G401.6 (cell line): ENCODE measurements around the gene TAF1.
"Not testable (repeated sequence)": the region's sequence is repeated elsewhere in the genome, so short reads cannot be mapped to it uniquely, and the experiment has no call there.

Source experiments
- FAIRE-seq: peaks from 2 replicates; lab custom pipeline; 2012; peaks lifted over from hg19 to GRCh38; lab: Jason Lieb, UNC

The TAF1 gene, protein sequence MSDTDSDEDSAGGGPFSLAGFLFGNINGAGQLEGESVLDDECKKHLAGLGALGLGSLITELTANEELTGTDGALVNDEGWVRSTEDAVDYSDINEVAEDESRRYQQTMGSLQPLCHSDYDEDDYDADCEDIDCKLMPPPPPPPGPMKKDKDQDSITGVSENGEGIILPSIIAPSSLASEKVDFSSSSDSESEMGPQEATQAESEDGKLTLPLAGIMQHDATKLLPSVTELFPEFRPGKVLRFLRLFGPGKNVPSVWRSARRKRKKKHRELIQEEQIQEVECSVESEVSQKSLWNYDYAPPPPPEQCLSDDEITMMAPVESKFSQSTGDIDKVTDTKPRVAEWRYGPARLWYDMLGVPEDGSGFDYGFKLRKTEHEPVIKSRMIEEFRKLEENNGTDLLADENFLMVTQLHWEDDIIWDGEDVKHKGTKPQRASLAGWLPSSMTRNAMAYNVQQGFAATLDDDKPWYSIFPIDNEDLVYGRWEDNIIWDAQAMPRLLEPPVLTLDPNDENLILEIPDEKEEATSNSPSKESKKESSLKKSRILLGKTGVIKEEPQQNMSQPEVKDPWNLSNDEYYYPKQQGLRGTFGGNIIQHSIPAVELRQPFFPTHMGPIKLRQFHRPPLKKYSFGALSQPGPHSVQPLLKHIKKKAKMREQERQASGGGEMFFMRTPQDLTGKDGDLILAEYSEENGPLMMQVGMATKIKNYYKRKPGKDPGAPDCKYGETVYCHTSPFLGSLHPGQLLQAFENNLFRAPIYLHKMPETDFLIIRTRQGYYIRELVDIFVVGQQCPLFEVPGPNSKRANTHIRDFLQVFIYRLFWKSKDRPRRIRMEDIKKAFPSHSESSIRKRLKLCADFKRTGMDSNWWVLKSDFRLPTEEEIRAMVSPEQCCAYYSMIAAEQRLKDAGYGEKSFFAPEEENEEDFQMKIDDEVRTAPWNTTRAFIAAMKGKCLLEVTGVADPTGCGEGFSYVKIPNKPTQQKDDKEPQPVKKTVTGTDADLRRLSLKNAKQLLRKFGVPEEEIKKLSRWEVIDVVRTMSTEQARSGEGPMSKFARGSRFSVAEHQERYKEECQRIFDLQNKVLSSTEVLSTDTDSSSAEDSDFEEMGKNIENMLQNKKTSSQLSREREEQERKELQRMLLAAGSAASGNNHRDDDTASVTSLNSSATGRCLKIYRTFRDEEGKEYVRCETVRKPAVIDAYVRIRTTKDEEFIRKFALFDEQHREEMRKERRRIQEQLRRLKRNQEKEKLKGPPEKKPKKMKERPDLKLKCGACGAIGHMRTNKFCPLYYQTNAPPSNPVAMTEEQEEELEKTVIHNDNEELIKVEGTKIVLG (N-terminal part only)

DNA sequence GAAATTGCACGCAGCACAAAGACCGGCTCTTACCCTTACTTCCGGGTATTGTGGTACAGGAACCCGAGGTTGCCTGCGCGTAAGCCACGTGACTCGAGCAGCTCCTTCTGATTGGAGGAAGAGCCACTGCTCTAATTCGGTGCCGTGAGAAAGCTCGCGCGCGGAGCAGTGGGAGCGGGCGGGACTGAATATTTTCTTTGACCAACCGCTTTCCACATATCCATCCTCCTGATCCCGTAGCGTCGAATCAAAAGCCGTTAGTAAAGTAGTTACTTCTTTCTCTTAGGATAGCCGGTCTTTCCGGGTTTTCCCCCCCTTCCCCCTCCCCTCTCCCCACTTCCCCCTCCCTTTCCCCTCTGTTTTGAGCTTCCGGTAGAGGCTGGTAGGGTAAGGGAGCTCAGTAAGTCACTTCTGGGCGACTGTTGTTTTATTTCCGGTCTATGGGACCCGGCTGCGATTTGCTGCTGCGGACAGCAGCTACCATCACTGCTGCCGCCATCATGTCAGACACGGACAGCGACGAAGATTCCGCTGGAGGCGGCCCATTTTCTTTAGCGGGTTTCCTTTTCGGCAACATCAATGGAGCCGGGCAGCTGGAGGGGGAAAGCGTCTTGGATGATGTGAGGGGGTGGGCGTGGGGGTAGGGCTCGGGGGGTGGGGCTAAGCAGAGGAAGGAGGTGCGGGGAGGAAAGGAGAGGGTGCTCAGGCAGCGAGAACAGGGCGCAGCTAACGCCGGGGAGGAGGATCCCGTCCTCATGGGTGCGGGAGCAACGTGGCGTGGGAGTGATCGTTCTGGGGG, at the start of gene TAF1:
TSS of gene TAF1 (plus strand) at position 483 of the 799 bp plus-strand sequence. CDS start at position 501, 18 bp downstream.
- peak; percentile 98 for FAIRE-seq

DNA sequence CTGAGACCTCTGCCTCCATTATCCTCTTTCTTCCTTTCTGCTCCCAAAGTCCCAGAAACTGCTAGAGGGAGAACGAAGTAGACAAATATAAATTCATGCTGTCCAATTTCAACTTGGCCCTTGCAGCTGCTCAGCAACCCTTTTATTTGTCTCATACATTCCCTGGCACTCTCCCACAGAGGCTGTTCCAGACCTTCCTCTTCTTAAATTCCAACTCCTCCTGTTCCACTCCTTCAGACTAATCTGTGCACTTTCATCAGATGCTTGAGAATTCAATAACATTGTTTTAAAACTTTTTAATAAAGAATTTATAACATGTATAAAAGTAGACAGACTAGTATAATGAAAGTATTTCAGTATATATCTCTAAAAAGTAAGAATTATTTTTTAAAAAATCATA, 49.2 kb upstream of the TAF1 start:
- not testable (repeated sequence) for FAIRE-seq

GRCh38 chrX:71320126-71320525, 46.0 kb upstream of the TAF1 start:
- no peak for FAIRE-seq

DNA sequence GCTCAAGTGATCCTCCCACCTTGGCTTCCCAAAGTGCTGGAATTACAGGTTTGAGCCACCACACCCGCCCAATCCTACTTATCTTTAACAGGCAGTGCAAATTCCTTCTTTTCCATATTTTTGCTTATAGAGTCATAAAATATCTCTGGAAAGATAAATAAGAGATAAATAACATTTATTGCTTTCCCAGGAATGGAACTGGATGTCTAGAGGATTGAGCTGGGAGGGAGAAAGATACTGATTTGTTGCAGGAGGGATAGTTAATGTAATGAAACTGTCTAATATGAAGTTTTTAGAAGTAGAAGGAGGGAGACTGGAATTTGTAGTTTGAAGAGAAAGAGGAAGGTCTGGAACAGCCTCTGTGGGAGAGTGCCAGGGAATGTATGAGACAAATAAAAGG, 44.4 kb upstream of the TAF1 start:
- no peak for FAIRE-seq

DNA sequence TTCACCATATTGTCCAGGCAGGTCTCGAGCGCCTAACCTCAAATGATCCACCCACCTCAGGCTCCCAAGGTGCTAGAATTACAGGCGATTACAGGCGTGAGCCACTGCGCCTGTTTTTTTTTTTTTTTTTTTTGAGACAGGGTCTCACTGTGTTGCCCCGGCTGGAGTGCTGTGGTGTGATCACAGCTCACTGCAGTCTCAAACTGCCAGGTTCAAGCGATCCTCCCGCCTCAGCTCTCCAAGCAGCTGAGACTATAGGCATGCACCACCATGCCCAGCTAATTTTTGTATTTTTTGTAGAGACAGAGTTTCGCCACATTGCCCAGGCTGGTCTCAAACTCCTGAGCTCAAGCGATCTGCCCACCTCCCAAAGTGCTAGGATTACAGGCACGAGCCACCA, 41.7 kb upstream of the TAF1 start:
- not testable (repeated sequence) for FAIRE-seq

DNA sequence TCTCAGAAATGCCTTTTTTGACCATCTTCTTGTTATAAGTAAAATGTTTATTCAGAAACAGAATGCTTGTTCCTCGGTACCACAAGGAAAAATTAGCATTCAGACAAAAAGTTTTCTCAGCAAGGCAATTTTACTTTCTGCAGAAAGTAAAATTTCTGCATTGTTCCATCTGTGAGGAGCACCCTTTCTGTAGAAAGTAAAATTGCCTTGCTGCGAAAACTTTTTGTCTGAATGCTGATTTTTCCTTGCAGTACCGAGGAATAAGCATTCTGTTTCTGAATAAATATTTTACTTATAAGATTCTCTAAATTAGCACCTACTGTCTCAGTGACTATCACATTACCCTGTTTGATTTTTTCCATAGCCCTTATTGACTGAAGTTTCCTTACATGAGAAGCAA, 39.8 kb upstream of the TAF1 start:
- no peak for FAIRE-seq

GRCh38 chrX:71349151-71349665, 16.9 kb upstream of the TAF1 start:
- not testable (repeated sequence) for FAIRE-seq

DNA sequence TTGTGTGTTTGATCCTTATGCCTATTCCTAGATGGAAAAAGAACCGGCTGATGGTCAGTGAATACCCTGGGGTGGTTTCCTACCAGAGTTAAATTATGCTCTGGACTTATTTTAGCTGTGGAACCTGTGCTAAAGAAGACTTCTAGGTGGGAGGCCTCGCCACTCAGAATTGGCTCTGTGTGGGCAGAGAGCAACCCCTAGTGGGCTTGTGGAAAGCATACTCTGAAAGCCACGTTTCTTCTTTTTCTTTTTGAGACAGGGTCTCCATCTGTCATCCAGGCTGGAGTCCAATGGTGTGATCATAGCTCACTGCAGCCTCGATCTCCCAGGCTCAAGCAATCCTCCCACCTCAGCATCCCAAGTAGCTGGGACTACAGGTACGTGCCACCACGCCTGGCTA, 16.3 kb upstream of the TAF1 start:
- peak; percentile 44 for FAIRE-seq

DNA sequence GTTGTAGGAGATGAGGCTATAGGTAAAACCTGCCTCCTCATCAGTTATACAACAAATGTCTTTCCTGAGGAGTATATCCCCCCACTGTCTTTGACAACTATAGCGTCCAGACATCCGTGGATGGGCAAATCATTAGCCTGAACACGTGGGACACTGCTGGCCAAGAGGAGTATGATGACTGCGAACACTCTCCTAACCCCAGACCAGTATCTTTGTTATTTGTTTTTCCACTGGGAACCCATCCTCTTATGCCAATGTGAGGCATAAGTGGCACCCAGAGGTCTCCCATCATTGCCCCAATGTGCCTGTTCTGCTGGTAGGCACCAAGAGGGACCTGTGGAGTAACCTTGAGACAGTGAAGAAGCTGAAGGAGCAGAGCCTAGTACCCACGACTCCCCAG, 13.7 kb upstream of the TAF1 start:
- FAIRE-seq = not testable (repeated sequence)

DNA sequence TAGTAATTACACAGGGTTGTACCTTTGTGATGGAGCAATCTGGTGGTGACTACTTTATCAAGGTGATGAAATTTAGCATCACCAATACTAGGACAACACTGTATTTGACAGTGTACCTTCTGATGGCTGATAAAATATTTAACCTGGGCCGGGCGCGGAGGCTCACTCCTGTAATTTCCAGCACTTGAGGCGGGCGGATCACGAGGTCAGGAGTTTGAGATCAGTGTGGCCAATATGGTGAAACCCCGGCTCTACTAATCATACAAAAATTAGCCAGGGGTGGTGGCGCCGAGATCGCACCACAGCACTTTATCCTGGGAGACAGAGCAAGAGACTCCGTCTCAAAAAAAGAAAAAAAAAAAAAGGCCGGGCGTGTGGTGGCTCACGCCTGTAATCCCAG, 1.9 kb upstream of the TAF1 start:
- FAIRE-seq = no peak

DNA sequence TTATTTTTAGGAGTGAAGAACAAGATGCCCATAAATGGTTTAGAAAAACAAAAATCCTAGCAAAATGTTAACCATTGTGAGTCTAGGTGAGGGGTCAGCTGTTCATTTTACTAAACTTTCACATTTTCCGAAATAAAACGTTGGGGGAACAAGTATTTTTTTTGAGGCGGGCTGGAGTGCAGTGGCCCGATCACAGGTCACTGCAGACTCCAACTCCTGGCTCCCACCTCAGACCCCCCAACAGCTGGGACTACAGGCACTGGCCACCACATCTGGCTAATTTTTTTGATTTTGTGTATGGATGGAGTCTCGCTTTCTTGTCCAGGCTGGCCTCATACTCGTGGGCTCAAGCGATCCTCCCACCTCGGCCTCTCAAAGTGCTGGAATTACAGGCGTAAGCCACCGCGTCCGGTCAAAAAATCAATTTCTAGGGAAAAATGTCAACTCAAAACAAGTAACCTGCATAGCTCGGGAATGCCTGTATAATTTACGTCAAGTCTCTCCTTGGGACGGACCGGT, 742 bp upstream of the TAF1 start:
- FAIRE-seq = no peak

DNA sequence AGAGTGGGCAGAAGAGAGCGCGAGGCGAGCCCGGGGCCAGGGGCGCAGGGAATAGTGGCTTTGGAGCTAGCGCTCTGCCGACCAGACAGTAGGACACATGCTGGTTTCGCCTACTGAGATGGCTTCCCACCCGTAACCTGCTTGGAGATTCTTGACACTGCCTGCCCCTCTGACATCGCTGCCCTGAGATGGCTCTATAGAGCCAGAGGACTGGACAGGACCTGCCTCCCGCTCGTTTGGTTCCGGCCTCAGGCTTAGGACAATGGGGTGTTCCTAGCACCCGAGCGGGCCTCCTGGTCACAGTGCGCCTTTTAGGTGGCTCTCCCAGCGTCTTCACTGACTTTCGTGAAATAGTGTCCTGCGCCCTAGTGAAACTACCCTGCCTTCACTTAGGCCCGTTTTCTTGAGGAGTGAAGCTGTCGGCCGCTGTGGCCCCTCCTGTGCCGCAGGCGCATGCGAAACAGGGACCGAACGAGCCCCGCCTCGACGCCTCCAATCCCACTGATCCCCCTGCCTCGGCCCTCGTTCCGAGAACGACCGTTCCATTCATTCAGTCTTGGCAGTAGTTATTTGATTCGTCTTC, 608 bp downstream of the TAF1 start:
- FAIRE-seq = no peak

GRCh38 chrX:71367396-71367795, 1.2 kb downstream of the TAF1 start:
- FAIRE-seq = no peak

DNA sequence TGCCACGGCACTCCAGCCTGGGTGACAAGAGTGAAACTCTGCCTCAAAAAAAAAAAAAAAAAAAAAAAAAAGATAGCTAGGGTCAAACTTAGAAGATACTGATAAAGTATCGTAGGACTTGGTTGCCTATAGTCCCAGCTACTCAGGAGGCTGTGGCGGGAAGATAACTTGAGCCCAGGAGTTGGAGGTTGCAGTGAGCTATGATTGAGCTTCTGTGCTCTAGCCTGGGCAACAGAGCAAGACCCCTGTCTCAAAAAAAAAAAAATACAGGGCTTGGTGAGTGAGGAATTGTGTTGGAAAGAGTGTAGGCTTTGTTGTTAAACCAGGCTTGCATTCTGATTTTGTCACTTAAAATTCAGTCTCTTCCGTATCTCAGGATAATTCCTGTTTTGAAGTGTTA, 6.2 kb downstream of the TAF1 start:
- FAIRE-seq = no peak

- FAIRE-seq = no peak
These were observed 12.6 kb downstream of the TAF1 start for GRCh38 chrX:71378732-71379131.

- FAIRE-seq = not testable (repeated sequence)
These were observed 25.6 kb downstream of the TAF1 start for GRCh38 chrX:71391725-71392124.

DNA sequence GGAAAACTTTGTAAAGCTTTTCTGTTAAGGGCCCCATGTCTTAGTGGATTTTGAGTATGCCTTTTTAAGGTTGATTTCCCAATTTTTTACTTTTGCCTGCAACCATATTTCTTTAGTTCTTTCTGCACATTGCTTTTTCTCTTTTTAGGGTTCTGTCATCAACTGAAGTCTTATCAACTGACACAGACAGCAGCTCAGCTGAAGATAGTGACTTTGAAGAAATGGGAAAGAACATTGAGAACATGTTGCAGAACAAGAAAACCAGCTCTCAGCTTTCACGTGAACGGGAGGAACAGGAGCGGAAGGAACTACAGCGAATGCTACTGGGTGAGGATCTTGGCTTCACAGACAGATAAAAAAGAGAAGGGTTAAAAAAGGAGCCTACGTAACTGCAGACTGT, 27.8 kb downstream of the TAF1 start:
- FAIRE-seq = no peak

DNA sequence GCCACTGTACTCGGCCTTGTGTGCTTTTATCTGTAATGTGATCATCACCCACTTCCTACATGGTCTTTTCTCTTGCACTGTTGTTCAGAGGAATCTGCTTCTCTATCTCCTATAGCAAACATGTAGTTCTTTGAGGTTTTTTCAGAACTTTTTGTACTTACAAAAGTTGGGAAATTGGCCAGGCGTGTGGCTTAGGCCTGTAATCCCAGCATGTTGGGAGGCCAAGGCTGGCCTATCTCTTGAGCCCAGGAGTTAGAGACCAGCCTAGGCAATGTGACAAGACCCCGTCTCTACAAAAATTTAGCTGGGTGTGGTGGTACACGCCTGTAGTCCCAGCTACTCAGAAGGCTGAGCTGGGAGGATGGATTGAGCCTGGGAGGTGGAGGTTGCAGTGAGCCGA, 30.4 kb downstream of the TAF1 start:
- no peak for FAIRE-seq

DNA sequence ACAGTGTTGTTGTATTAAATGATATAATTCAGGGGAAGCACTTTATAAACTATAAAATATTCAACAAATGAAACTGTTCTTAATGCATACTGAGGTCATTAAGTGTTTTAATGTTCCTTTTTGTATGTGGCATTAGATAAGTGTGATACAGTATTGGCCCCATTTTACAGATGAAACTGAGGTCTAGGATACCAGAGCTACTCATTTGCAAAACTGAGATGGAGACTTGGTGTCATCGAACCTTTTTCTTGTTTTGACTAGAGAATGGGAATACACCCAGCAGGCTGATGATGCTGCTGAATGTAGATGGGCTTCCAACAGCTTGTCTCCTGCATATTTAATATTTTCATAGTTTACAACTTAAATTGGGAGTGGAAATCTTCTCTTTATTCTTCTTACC, 34.6 kb downstream of the TAF1 start:
- no peak for FAIRE-seq

DNA sequence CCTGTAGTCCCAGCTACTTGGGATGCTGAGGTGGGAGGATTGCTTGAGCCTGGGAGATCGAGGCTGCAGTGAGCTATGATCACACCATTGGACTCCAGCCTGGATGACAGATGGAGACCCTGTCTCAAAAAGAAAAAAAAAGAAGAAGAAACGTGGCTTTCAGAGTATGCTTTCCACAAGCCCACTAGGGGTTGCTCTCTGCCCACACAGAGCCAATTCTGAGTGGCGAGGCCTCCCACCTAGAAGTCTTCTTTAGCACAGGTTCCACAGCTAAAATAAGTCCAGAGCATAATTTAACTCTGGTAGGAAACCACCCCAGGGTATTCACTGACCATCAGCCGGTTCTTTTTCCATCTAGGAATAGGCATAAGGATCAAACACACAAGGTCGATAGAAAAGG, 50.1 kb downstream of the TAF1 start:
- not testable (repeated sequence) for FAIRE-seq

DNA sequence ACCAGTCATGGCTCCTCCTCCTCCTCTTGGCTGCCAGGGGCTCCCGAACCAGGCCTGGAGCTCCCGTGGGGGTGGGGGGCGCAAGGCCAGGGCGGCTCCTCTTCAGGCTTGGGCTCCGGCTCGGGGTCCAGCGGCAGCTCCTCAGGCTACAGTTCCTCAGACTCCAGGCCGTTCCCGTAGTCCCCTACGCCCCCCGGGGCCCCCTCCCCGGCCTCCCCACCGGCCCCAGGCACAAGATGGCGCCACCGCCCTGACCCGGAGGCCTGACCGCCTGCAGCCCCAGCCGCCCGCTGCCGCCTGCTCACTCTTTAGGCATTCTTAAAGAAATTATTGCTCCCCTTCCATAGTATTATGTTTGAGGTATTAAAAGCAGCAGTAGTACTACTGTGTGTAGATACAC, 54.5 kb downstream of the TAF1 start:
- FAIRE-seq = no peak
